Measurements from ENCODE around the gene ATL3. TPM values are rescaled to one million over a fixed set of nuclear protein-coding genes. Genes with fewer than 3 reads are reported as not detected.
"Not testable (repeated sequence)": the region's sequence is repeated elsewhere in the genome, so short reads cannot be mapped to it uniquely, and the experiment has no call there.

The ATL3 gene
- total RNA-seq, 6 experiments from 2014 or later = 29.9 to 37.6 (median 32.4) TPM

DNA sequence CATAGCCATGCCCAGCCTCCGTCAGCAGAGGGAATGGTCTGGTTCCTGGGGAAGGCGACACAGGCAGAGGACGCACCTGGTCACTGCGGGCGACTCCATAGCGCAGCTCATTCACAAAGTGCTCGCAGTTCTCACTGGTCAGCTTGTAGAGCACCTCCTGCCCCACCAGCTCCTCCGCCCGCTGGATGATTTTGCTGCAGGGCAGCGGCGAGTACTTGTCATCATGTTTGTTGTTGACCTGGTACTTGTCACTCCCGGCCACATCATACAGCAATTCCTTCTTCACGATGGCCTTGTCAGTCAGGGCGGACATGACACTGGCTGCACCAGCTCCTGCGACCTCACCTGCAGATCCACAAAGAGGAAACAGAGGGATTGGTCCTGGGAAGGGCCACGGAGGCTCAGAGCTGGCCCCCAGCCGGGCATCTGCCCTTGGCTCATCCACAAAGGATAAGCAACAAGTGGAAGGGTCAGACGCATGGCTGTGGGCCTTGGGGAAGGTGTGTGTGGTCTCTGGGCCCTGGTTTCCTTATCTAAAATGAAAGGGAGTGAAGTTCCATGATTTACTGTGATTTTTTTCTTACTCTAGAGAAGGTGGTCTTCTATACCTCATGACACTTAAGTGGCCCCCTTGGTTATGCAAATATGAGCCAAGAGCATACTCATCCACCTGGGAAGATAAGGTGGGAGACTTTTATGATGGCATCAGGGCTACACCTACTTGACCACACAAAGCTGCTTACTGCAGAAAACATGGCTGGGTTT, 81.0 kb downstream of the ATL3 start:
- TF ChIP-seq, protein P1, sequence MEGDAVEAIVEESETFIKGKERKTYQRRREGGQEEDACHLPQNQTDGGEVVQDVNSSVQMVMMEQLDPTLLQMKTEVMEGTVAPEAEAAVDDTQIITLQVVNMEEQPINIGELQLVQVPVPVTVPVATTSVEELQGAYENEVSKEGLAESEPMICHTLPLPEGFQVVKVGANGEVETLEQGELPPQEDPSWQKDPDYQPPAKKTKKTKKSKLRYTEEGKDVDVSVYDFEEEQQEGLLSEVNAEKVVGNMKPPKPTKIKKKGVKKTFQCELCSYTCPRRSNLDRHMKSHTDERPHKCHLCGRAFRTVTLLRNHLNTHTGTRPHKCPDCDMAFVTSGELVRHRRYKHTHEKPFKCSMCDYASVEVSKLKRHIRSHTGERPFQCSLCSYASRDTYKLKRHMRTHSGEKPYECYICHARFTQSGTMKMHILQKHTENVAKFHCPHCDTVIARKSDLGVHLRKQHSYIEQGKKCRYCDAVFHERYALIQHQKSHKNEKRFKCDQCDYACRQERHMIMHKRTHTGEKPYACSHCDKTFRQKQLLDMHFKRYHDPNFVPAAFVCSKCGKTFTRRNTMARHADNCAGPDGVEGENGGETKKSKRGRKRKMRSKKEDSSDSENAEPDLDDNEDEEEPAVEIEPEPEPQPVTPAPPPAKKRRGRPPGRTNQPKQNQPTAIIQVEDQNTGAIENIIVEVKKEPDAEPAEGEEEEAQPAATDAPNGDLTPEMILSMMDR (IDR thresholded peaks at IDR 0.05) = no peak
- no peak for TF ChIP-seq POLR2A (IDR thresholded peaks at IDR 0.05)
- Histone ChIP-seq H3K4me1 (peaks cover 0 to 15% (median 9%) of the 10 kb centered on the region in 4 donors), H3K9me3 (no peaks in the 10 kb centered on the region), H3K4me3 (no peak overlapping the region), H3K27me3 (no peaks in the 10 kb centered on the region), H3K36me3 (peaks cover 0 to 30% (median 0%) of the 10 kb centered on the region in 4 donors), H3K27ac (no peak overlapping the region)
- no peak for DNase-seq
- intact Hi-C loops (cut with DNase I) = no loop called here
- 91% methylated on average over 9 of the region's 18 CpGs for WGBS (ENCODE audit: insufficient coverage, low coverage, low lambda C conversion rate, missing lambda C conversion rate)
- no peak for ATAC-seq

DNA sequence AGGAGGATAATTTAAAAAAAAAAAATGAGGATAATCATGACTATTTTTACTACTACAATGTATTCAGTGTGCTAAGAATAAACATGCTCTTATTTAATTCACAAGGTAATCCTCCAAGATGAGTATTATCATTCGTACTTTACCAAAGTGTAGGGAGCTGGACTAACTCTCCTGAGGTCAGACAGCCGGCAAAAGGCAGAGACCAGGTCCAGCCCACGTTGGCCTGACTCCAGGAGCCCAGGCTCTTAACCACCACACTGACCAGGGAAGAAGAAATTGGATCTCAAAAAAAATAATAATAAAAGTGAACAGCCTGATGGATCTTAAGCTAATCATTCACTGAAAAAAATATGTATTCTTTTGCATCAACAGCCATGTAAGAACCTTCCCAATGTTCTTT, 82.2 kb downstream of the ATL3 start:
- intact Hi-C loops (cut with DNase I) = no loop called here
- no peak overlapping the region for H3K4me3 ChIP-seq
- DNase-seq (no peak), ATAC-seq (no peak)
- TF ChIP-seq, protein P1 (IDR thresholded peaks at IDR 0.05) = no peak
- no peak for TF ChIP-seq POLR2A (IDR thresholded peaks at IDR 0.05)
- H3K36me3 ChIP-seq = peaks cover 0 to 30% (median 0%) of the 10 kb centered on the region in 4 donors
- WGBS (ENCODE audit: insufficient coverage, low coverage, low lambda C conversion rate, missing lambda C conversion rate) = 75% methylated on average over 2 of the region's 3 CpGs
- H3K4me1 ChIP-seq = peaks cover 0 to 25% (median 10%) of the 10 kb centered on the region in 4 donors
- H3K9me3 ChIP-seq = no peaks in the 10 kb centered on the region
- no peak overlapping the region for H3K27ac ChIP-seq
- no peaks in the 10 kb centered on the region for H3K27me3 ChIP-seq

DNA sequence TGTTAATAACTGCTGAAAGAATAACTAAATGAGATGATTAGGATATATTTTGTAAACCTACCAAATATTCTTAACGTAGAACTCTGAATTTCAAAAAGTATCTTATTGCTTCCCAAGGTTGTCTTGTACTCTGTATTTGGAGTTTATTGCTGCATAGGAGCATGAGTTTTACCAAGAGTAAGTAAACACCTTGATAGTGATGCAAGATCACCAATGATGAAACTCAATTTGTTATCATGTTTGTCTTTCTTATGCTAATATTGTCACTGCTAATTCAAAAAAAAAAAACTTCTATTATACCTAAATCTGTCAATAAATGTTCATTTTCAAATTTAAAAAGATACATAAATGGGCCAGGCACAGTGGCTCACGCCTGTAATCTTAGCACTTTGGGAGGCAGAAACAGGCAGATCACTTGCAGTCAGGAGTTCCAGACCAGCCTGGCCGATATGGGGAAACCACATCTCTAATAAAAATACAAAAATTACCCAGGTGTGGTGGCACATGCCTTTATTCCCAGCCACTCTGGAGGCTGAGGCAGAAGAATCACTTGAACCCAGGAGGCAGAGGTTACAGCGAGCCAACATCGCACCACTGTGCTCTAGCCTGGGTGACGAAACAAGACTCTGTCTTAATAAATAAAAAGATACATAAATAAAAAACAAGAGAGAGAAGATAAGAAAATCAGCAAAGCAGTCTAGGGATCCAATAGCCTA, 84.6 kb downstream of the ATL3 start:
- H3K4me1 ChIP-seq = peaks cover 0 to 34% (median 10%) of the 10 kb centered on the region in 4 donors
- intact Hi-C loops (cut with DNase I) = no loop called here
- no peak overlapping the region for H3K4me3 ChIP-seq
- no peaks in the 10 kb centered on the region for H3K9me3 ChIP-seq
- 52% methylated on average over 6 of the region's 6 CpGs for WGBS (ENCODE audit: insufficient coverage, low coverage, low lambda C conversion rate, missing lambda C conversion rate)
- H3K27ac ChIP-seq = peak overlapping the region in 2 of 3 donors; percentile 14 to 56
- no peaks in the 10 kb centered on the region for H3K27me3 ChIP-seq
- DNase-seq (no peak), ATAC-seq (peak; percentile 80 to 89 (median 85))
- H3K36me3 ChIP-seq = peaks cover 0 to 21% (median 0%) of the 10 kb centered on the region in 4 donors
- no peak for TF ChIP-seq POLR2A (IDR thresholded peaks at IDR 0.05)
- TF ChIP-seq, protein P1 (IDR thresholded peaks at IDR 0.05) = no peak

DNA sequence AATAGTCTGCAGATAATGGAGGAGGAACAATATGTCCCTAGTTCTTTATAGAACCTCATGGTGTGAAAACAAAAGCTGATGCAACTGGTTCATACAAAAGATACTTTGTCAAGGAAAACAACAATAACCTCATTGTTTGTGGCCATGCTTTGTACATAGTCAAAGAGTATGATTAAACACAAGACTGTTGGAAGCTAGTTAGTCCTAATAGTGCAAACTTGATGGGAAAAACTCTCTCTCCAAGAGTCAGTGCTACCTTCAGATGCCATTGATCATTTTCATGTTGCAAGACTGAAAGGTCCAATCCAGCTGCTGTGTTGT, 87.9 kb downstream of the ATL3 start:
- H3K4me1 ChIP-seq = peaks cover 0 to 34% (median 10%) of the 10 kb centered on the region in 4 donors
- no peak overlapping the region for H3K4me3 ChIP-seq
- H3K27ac ChIP-seq = no peak overlapping the region
- no peaks in the 10 kb centered on the region for H3K9me3 ChIP-seq
- no peak for DNase-seq
- H3K36me3 ChIP-seq = peaks cover 0 to 8% (median 2%) of the 10 kb centered on the region in 4 donors
- ATAC-seq = no peak
- H3K27me3 ChIP-seq = no peaks in the 10 kb centered on the region
- TF ChIP-seq, protein P1 (IDR thresholded peaks at IDR 0.05) = no peak
- TF ChIP-seq POLR2A (IDR thresholded peaks at IDR 0.05) = no peak
- intact Hi-C loops (cut with DNase I) = no loop called here

DNA sequence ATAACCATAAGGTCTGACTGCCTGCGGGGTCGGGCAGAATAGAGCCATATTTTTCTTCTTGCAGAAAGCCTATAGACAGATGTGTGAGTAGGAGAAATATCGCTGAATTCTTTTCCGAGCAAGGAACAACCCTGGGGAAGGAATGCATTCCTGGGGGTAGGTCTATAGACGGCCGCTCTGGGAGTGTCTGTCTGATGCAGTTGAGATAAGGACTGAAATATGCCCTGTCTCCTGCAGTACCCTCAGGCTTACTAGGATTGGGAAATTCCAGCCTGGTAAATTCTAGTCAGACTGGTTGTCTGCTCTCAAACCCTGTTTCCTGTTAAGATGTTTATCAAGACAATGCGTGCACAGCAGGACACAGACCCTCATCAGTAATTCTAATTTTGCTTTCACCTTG, 90.0 kb downstream of the ATL3 start:
- H3K27ac ChIP-seq; H3K4me3 ChIP-seq; ATAC-seq; DNase-seq; H3K36me3 ChIP-seq; H3K9me3 ChIP-seq; intact Hi-C loops (cut with DNase I); H3K27me3 ChIP-seq: not testable (repeated sequence)
- WGBS (ENCODE audit: insufficient coverage, low coverage, low lambda C conversion rate, missing lambda C conversion rate) = 89% methylated on average over 6 of the region's 7 CpGs
- peaks cover 0 to 22% (median 2%) of the 10 kb centered on the region in 4 donors for H3K4me1 ChIP-seq

DNA sequence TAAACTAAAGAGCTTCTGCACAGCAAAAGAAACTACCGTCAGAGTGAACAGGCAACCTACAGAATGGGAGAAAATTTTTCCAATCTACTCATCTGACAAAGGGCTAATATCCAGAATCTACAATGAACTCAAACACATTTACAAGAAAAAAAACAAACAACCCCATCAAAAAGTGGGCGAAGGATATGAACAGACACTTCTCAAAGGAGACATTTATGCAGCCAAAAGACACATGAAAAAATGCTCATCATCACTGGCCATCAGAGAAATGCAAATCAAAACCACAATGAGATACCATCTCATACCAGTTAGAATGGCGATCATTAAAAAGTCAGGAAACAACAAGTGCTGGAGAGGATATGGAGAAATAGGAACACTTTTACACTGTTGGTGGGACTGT, 92.3 kb downstream of the ATL3 start:
- H3K4me1 ChIP-seq = peaks cover 0 to 25% (median 4%) of the 10 kb centered on the region in 4 donors
- H3K9me3 ChIP-seq; H3K4me3 ChIP-seq; H3K27ac ChIP-seq; H3K36me3 ChIP-seq; intact Hi-C loops (cut with DNase I); DNase-seq; H3K27me3 ChIP-seq; ATAC-seq: not testable (repeated sequence)
- WGBS (ENCODE audit: insufficient coverage, low coverage, low lambda C conversion rate, missing lambda C conversion rate) = 89% methylated on average over 3 of the region's 3 CpGs

All from right lobe of liver (tissue), 6 donors.